ENCODE results near the gene XPO6.

XPO6 gene

GRCh38 chr16:28110977-28111376, 100.8 kb downstream of the XPO6 start:
- DNase-seq (ENCODE audit: insufficient read length, low spot score), result no peak
- no peak for TF ChIP-seq POU2F2 (IDR thresholded peaks at IDR 0.05; ENCODE audit: low read depth, low read length)
- TF ChIP-seq TAF1 (IDR thresholded peaks at IDR 0.05; ENCODE audit: low read depth, low read length), result no peak
- no peak for TF ChIP-seq PAX5 (IDR thresholded peaks at IDR 0.05; ENCODE audit: insufficient read depth, low read length, severe bottlenecking)
- TF ChIP-seq POLR2AphosphoS5 (IDR thresholded peaks at IDR 0.05; ENCODE audit: low read depth, low read length), result no peak
- TF ChIP-seq SPI1 (IDR thresholded peaks at IDR 0.05; ENCODE audit: low read depth, low read length), result no peak
- no peak for TF ChIP-seq POLR2A (IDR thresholded peaks at IDR 0.05; ENCODE audit: low read depth, low read length)
- no peak for FAIRE-seq

- no peak for TF ChIP-seq POLR2A (IDR thresholded peaks at IDR 0.05; ENCODE audit: low read depth, low read length)
- DNase-seq (ENCODE audit: insufficient read length, low spot score) (no peak), FAIRE-seq (no peak)
Observed at GRCh38 chr16:28110479-28110878, 101.3 kb downstream of the XPO6 start.

GRCh38 chr16:28110074-28110473, 101.7 kb downstream of the XPO6 start:
- no peak for DNase-seq (ENCODE audit: insufficient read length, low spot score)
- FAIRE-seq, result no peak
- TF ChIP-seq POLR2A (IDR thresholded peaks at IDR 0.05; ENCODE audit: low read depth, low read length), result no peak
- TF ChIP-seq POU2F2 (IDR thresholded peaks at IDR 0.05; ENCODE audit: low read depth, low read length), result no peak
- no peak for TF ChIP-seq SPI1 (IDR thresholded peaks at IDR 0.05; ENCODE audit: low read depth, low read length)
- no peak for TF ChIP-seq POLR2AphosphoS5 (IDR thresholded peaks at IDR 0.05; ENCODE audit: low read depth, low read length)
- no peak for TF ChIP-seq PAX5 (IDR thresholded peaks at IDR 0.05; ENCODE audit: insufficient read depth, low read length, severe bottlenecking)
- TF ChIP-seq TAF1 (IDR thresholded peaks at IDR 0.05; ENCODE audit: low read depth, low read length), result no peak

- TF ChIP-seq POU2F2 (IDR thresholded peaks at IDR 0.05; ENCODE audit: low read depth, low read length), result no peak
- TF ChIP-seq PAX5 (IDR thresholded peaks at IDR 0.05; ENCODE audit: insufficient read depth, low read length, severe bottlenecking), result no peak
- no peak for TF ChIP-seq SPI1 (IDR thresholded peaks at IDR 0.05; ENCODE audit: low read depth, low read length)
- no peak for TF ChIP-seq POLR2AphosphoS5 (IDR thresholded peaks at IDR 0.05; ENCODE audit: low read depth, low read length)
- TF ChIP-seq TAF1 (IDR thresholded peaks at IDR 0.05; ENCODE audit: low read depth, low read length), result no peak
- TF ChIP-seq POLR2A (IDR thresholded peaks at IDR 0.05; ENCODE audit: low read depth, low read length), result no peak
- DNase-seq (ENCODE audit: insufficient read length, low spot score) (no peak), FAIRE-seq (no peak)
Observed at GRCh38 chr16:28108590-28109247, 103.0 kb downstream of the XPO6 start.

GRCh38 chr16:28107232-28107631, 104.5 kb downstream of the XPO6 start:
- FAIRE-seq, result no peak
- no peak for DNase-seq (ENCODE audit: insufficient read length, low spot score)
- TF ChIP-seq POU2F2 (IDR thresholded peaks at IDR 0.05; ENCODE audit: low read depth, low read length) (no peak), SPI1 (IDR thresholded peaks at IDR 0.05; ENCODE audit: low read depth, low read length) (no peak), TAF1 (IDR thresholded peaks at IDR 0.05; ENCODE audit: low read depth, low read length) (no peak), POLR2AphosphoS5 (IDR thresholded peaks at IDR 0.05; ENCODE audit: low read depth, low read length) (no peak), POLR2A (IDR thresholded peaks at IDR 0.05; ENCODE audit: low read depth, low read length) (no peak), PAX5 (IDR thresholded peaks at IDR 0.05; ENCODE audit: insufficient read depth, low read length, severe bottlenecking) (no peak)

GRCh38 chr16:28106467-28107215, 105.1 kb downstream of the XPO6 start:
- DNase-seq (ENCODE audit: insufficient read length, low spot score) (no peak), FAIRE-seq (no peak)
- TF ChIP-seq POLR2A (IDR thresholded peaks at IDR 0.05; ENCODE audit: low read depth, low read length) (no peak), SPI1 (IDR thresholded peaks at IDR 0.05; ENCODE audit: low read depth, low read length) (no peak), POLR2AphosphoS5 (IDR thresholded peaks at IDR 0.05; ENCODE audit: low read depth, low read length) (no peak), TAF1 (IDR thresholded peaks at IDR 0.05; ENCODE audit: low read depth, low read length) (no peak), POU2F2 (IDR thresholded peaks at IDR 0.05; ENCODE audit: low read depth, low read length) (no peak), PAX5 (IDR thresholded peaks at IDR 0.05; ENCODE audit: insufficient read depth, low read length, severe bottlenecking) (no peak)

GRCh38 chr16:28105954-28106353, 105.8 kb downstream of the XPO6 start:
- FAIRE-seq (no peak), DNase-seq (ENCODE audit: insufficient read length, low spot score) (no peak)
- TF ChIP-seq POLR2AphosphoS5 (IDR thresholded peaks at IDR 0.05; ENCODE audit: low read depth, low read length), result no peak
- no peak for TF ChIP-seq TAF1 (IDR thresholded peaks at IDR 0.05; ENCODE audit: low read depth, low read length)
- TF ChIP-seq PAX5 (IDR thresholded peaks at IDR 0.05; ENCODE audit: insufficient read depth, low read length, severe bottlenecking), result no peak
- no peak for TF ChIP-seq POU2F2 (IDR thresholded peaks at IDR 0.05; ENCODE audit: low read depth, low read length)
- TF ChIP-seq POLR2A (IDR thresholded peaks at IDR 0.05; ENCODE audit: low read depth, low read length), result no peak
- no peak for TF ChIP-seq SPI1 (IDR thresholded peaks at IDR 0.05; ENCODE audit: low read depth, low read length)

GRCh38 chr16:28105297-28105696, 106.5 kb downstream of the XPO6 start:
- DNase-seq (ENCODE audit: insufficient read length, low spot score), result no peak
- no peak for FAIRE-seq
- TF ChIP-seq TAF1 (IDR thresholded peaks at IDR 0.05; ENCODE audit: low read depth, low read length) (no peak), POLR2A (IDR thresholded peaks at IDR 0.05; ENCODE audit: low read depth, low read length) (no peak), POLR2AphosphoS5 (IDR thresholded peaks at IDR 0.05; ENCODE audit: low read depth, low read length) (no peak)

GRCh38 chr16:28104404-28104803, 107.4 kb downstream of the XPO6 start:
- TF ChIP-seq POLR2A (IDR thresholded peaks at IDR 0.05; ENCODE audit: low read depth, low read length) (no peak), POU2F2 (IDR thresholded peaks at IDR 0.05; ENCODE audit: low read depth, low read length) (no peak), TAF1 (IDR thresholded peaks at IDR 0.05; ENCODE audit: low read depth, low read length) (no peak), PAX5 (IDR thresholded peaks at IDR 0.05; ENCODE audit: insufficient read depth, low read length, severe bottlenecking) (no peak), SPI1 (IDR thresholded peaks at IDR 0.05; ENCODE audit: low read depth, low read length) (no peak), POLR2AphosphoS5 (IDR thresholded peaks at IDR 0.05; ENCODE audit: low read depth, low read length) (no peak)
- FAIRE-seq (no peak), DNase-seq (ENCODE audit: insufficient read length, low spot score) (no peak)
